GM19395 (cell line): ENCODE data around the gene PAN3.

ENCODE experiments used
- ATAC-seq: cut with Tn5 transposase; IDR thresholded peaks from one replicate; pipeline ENCODE4 v1.9.1; 2021; ENCODE audit warnings: mild to moderate bottlenecking, moderate library complexity; ENCODE audit not compliant: unreplicated experiment

PAN3 gene

DNA sequence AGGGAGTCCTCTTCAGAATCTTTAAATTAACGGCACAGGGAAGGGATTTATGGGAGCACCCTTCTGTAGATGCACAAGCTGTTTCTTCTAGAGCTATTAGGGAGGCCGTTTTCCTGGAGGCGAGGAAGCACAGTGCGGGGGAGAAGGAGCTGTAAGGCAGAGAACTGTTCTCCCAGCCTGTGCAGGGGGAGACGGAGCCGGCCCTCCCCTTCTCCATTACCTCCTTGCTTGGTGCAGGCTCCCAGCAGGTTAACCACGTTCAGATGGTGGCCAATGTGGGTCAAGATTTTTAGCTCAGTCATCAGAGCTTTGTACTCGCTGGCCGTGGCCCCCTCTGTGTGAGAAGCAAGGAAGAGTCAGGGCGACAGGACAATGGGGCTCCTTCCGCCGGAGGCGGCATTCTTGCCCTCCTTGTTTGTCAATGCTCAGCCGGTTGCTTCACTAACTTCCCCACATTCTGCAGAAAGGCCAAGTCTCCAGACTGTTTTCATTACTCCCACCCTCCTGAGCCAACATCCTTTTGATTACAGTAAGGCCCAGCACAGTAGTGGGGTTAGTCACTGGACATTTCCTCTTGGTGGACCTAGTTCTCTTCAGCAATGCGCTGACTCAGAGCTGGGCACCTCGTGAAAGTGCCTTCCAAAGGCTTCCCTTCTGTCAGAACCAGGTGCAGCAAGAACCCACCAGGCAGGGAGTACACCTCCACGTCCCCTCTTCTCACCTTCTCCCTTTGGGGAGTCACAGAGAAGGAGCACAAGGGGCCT, 191.2 kb downstream of the PAN3 start:
- ATAC-seq: no peak

DNA sequence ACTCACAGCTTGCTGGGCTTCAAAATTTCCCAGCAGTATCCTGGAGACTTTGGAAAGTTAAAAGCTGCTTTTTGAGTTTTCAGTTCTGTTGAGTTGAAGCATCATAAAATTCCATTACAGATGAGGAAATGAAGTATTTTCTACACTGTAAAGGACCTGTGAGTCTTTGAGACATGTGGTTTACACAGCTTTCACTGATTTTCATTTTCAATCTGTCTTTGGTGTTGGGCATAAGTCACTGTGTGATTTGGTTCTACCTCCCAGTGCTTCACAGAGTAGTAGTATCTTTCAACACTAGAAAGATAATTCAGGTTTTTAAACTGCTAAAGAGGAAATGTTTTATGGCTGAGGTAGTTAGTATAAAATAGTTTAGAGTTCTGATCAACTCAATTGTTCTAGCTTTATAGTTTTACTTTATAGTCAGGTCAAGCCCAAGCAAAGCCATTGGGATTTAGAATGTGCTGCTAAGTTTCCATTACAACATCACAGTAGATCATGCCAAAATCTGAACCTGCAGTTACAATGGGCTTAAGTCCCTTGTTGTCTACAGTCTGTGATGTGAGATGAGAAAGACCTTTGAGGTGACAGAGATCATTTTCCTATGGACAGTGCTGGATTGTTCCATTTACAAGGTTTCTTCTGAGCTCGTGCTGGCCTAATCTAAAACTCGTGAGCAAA, 195.0 kb downstream of the PAN3 start:
- no peak for ATAC-seq

DNA sequence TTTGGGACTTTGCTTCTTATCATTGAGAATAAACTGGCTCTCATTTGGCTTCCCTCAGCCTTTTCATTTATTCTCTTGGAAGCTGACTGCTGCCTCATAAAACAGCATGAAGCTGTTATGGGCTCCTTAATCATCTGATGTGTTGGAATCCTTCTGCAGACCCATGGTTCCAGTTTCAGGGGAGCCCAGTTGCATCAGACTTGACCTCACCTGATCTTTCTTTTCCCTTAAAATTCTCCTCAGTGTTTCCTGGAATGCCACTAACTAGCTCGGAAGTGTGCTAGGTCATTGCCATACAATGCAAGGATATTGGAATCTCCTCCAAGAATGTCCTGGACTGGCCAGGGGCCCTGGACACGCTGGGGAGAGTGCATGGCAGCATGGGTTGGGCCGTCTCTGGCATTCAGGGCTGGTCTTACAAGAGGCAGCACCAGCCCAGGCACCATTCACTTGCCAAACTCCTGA, 197.9 kb downstream of the PAN3 start:
- ATAC-seq: no peak

DNA sequence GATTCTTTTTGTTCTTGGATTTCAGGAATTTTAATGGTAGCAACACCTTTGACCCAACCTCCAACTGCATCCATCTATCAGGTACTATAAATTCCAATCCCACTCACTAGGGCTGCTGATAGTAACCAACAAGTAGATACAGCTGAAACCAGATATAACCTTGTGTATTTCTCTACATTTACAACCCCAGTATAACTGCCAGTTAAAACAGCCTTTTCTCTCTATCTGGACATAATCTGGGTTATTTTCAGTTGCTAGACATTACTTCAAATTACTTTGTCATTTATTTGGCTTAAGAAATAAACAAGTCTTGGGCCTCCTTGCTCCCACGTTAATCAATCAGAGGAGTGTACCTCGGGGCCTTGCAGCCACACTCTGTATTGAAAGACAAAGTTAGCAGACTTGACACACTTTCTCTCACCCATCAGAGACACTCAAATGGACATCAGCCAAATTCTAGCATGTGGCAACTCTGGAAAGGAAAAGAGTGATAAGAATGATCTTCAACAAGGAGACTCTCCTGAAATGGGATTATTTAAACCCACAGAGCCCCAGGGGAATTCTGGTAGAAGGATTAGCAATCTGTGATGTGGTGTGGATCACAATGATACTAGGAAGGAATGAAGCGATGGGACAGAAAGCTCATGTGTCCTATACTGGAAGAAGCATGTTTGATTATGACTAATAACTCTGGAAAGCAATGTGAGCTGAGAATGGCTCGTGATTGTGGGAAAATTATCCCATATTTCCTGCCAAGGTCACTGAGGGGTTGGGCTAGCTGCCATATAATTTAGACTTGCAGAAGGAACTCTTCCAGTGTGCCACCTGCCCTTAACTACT, 199.0 kb downstream of the PAN3 start:
- no peak for ATAC-seq

DNA sequence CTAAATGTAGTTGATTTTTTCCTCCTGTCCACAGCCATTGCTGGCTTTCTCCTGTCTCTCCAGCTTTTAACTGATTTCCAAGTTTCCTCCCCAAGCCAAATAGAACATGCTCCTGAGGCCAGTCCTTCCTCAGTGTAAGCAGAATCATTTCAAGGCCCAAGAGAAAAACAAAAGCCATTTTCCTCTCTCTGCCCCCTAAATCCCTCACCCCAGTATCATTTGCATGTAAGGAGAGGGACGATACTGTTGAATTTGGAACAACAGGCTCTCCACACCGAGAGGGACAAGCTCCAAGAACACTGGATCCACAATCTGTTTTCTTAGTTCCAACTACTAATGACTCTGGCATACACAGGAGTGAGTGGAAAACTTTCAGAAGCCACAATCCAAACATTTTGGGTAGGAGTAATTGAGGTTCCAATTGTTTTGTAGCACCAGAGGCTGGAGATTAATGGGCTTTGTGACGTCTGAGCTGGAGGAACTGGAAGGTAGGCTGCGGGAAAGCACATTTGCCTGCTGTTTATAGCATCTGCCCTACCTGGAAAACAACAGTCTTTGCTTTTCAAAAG, 199.7 kb downstream of the PAN3 start:
- no peak for ATAC-seq

DNA sequence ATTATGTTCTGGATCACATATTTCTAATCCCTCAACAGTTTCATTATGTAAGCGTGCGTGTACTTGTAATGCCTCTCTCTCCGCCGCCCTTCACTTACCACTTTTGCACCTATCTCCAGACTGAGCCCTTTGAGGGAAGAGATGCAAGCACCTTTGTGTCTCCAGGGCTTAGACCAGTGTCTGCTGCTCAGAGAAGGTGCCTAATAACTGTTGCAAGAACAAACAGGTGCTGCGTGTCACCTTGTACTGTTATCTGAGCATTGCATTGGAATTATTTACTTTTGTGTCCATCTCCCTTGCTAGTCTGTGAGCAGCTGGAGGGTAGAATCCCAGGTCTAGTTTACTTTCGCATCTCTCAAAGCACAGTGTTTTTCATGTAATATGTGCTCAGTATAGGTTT, 200.4 kb downstream of the PAN3 start:
- no peak for ATAC-seq

DNA sequence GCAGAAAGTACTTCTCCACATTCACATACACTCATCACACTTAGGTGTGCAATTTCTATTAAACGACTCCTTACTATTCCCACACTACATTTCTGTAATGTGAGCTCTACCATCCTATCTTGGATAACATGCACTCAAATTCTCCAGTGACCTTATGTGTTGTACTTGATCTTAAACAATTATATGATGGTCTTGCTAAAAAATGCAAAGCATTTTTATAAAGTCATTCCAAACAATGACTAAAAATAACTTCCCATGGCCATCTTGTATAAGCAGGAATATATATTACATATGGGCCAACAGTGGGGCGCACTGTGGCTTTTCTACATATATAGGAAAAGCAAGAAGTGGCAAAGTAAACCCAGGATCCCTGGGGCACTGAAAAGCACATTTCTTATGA, 201.1 kb downstream of the PAN3 start:
- ATAC-seq: no peak

DNA sequence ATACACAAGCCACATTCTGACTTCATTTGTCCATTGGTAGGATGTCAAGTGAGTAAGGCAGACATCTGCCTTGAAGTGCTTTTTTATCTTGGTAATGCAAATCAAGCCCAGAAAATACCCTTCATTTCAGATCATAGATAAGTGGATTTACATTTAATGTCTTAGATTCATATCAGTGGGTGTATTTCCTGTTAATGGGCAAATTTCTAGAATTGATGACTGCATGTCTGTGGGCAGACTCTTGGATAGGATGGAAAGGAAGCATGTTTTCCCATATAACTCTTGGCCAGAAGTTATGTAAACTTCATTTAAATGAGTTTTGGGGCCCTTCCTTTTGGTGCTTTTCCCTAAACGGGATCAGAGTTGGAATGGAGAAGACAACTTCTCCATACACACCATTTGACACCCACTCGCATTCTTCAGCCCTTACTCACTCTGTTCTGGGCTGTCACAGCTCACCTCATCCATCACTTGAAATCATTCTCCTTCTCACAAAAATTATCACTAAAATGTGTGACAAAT, 202.0 kb downstream of the PAN3 start:
- no peak for ATAC-seq

DNA sequence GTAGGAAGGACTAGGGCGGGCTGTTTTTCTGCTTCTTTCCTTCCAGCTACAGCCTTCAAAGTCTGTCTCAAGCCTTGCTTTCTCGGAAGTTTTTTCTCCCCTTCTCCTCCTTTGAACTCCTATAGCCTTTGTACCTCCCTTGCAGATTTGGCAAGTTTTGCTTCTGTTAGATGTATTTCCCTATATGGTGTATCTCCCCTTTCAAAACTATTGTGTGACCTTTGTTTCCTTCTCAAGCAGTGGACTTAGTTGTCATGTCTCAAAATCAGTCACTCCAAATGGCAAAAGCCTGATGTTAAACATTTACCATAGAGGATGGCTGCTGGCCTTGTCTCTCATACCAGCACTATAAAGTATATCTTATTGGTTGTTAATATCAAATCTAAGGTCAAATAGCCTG, 203.9 kb downstream of the PAN3 start:
- ATAC-seq: no peak

DNA sequence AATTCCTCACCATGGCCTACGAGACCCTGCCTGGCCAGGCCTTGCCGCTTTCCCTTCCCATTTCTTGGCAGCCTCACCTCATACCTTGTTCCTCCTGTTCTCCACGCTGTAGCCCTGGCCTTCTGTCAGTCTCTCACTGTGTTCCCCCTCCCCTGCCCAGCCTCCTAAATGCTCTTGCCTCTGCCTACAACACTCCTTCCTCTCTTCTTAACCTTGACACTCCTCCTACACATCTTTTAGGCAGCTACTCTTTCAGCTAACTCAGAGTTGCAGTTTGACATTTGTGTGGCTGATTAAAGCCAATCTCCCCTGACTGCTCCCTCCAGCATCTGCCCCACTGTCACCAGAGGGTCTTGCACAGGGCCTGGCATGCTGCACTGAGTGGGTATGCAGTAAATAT, 205.8 kb downstream of the PAN3 start:
- no peak for ATAC-seq
